ENCODE measurements around the gene PLA2G3.
A peak's percentile ranks its signal among the peaks of the same experiment; 100 is the strongest.
"Not testable (repeated sequence)": the region's sequence is repeated elsewhere in the genome, so short reads cannot be mapped to it uniquely, and the experiment has no call there.

Gene PLA2G3

DNA sequence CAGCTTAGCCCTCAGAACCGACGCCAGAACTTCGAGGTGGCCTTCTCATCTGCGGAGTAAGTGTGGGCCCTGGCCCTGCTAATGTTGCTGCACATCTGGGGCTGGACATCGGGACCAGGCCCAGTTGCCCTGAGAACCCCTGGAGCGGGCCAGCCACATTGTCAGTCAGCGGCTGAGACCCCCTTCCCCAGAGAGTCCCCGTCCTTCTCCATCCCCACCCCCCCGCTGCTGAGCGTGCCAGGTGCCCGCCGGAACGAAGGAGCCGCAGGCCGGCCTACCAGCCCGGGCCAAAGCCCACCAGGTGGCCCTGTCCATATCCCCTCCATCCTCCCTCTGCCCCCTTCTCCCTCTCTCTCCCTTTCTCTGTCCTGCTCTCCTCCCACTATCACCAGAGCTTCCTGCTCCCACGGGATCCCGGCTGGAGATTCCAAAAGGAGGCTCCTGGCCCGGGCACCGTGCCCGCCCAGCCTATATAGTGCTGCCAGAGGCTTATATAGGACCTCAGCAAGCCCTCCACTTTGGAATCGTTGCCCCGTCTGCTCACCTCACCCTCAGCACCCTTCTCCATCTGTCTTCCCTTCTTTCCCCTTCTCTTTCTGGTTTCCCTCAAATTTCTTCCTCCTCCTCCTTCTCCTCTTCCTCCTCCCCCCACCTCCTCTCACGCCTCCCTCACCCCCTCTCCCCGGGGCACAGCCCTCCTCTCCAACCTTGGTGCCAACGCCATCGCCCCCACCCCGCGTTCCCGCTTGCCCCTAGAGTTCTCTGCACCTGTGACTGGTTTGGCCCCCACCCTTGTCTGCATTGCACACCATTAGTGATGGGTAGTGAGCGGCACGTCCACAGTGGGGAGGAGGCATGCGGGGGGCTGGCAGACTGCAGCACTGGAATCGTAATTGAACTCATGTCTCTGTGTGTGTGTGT, 40.2 kb downstream of the PLA2G3 start:
- no peak for DNase-seq

DNA sequence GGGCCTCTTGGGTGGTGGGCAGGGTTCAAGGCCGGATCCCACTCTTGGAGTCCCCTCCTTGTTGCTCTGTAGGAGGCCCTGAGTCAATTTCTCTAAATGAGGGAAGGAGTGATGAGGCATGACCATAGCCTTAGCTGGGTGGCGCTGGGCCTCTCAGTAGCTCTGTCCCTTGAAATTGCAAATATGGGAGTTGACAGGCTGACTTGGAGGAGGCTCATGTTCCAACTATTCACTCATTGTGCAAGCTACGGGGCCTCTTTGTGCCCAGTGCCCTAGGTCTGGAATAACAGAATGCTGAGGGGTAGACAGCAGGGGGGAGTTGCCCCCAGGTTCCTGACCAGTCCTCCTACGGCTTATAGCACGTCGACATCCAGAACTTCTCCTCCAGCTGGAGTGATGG, 40.9 kb downstream of the PLA2G3 start:
- no peak for DNase-seq

- DNase-seq = no peak
These were observed 41.6 kb downstream of the PLA2G3 start for GRCh38 chr22:31098632-31099110.

DNA sequence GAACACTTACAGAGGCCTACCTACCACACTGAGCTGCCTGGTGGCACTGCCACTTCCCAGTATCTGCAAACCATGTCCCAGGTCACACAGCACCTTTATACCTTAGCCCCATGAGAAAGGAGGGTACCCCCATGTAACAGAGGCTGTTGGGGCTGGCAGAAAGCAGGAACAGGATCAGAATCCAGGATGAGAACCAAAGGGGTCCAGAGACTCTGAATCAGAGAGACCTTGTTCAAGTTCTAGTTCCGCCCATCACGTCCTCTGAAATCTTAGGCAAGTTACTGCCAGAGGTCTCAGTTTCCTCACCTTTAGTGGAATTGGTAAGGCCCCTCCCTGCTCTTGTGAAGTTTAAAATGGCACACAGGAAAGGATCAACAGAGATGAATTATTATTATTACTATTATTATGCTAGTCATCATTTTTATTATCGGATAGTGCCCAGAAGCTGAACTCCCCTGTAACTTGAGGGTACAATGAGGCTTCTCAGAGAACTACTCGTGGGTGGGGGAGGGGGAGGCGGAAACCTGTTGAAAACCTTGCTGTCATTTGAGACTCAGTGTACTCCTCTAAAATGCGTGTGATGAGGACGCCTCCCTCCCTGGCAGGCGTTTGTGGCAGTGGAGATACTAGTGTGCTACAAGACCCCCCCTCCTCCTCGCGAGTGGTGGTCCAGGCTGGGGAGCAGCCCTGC, 42.2 kb downstream of the PLA2G3 start:
- no peak for DNase-seq

GRCh38 chr22:31097539-31097938, 42.8 kb downstream of the PLA2G3 start:
- not testable (repeated sequence) for DNase-seq

DNA sequence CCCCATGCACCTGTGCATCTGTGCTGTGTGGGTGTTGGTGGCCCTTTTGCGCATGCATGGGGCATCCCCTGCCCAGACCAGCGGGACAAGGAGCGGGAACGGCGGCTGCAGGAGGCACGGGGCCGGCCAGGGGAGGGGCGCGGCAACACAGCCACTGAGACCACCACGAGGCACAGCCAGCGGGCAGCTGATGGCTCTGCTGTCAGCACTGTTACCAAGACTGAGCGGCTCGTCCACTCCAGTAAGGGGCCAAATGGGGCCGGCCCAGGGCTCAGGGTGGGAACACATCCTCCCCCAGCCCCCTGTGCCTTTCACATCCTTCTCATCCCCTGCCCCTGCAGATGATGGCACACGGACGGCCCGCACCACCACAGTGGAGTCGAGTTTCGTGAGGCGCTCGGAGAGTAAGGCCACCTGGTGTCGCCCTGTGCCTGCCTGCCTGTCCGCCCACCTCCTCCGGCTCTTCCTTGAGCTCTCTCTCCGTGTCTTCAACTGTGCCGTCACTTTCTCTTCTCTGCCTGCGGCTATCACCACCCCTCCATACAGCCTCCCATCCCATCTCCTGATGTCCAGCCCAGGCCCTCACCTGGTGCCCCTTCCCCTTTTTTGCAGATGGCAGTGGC, 43.5 kb downstream of the PLA2G3 start:
- no peak for DNase-seq

GRCh38 chr22:31095637-31096249, 44.6 kb downstream of the PLA2G3 start:
- DNase-seq = no peak

DNA sequence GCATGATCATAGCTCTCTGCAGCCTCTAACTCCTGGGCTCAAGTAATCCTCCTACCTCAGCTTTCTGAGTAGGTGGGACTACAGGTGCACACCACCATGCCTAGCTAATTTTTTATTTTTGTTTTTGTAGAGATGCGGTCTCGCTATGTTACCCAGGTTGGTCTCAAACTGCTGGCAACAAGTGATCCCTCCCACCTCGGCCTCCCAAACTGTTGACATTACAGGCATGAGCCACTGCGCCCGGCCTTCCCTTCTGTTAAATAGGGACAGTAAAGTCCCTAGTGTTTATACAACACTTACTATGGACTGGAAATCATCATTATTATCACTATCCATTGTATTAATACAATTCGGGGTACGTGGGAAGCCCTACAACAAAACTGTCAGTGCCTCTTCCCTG, 45.6 kb downstream of the PLA2G3 start:
- DNase-seq = no peak

DNA sequence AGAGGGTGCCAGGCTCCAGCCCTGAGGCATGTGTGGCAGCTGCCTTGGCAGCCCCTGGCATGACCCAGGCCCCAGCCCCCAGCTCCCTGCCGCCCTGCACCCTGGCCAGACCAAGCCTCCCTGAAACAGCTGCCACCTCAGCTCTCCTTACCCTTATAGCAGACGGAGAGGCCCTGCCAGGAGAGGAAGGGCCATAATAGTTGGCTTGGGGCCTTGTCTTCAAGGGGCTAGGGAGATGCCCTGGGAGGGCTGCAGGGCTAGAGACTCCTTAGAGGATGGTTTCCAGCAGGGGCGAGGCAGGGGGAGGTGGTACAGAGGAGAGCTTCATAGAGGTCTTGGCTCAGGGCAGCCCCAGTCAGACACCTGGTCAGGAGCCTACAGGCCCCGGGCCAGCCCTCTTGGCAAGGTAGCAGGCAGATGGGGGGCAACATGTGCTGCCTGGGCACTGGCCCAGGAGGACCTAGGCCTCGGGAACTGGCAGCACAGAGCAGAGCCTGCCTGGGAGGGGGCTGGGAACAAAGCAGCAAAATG, 46.2 kb downstream of the PLA2G3 start:
- DNase-seq = no peak

DNA sequence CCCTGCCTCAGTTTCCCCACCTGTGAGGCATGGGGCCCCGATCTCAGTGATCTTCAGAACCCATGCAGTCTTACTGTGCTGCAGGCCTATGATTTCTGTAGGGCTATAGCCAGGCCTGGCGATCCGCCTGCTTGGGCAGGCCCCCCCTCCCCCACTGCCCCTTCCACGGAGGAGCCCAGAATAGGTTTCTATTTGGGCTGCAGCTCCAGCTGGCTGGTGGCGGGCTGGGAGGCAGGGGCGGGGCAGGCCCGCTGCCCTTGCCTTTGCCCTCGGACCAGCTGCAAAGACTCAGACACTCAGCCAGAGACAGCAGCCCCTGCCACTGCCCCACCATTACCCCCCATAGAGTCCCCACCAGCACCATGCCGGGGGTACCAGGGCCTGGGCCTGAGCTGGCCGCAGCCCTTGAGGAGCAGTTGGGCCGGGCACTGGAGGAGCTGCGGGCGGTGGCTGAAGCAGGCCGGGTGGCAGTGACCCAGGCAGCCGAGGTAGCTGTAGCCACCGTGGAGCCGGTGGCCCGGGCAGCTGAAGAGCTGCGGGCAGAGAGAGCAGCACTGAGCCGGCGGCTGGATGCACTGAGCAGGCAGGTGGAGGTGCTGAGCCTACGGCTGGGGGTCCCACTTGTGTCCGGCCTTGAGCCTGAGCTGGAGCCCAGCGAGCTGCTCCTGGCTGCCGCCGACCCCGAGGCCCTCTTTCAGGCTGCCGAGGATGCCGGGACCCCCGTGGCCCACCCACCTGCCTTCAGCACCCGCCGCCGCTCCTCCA, 47.0 kb downstream of the PLA2G3 start:
- DNase-seq = no peak

DNA sequence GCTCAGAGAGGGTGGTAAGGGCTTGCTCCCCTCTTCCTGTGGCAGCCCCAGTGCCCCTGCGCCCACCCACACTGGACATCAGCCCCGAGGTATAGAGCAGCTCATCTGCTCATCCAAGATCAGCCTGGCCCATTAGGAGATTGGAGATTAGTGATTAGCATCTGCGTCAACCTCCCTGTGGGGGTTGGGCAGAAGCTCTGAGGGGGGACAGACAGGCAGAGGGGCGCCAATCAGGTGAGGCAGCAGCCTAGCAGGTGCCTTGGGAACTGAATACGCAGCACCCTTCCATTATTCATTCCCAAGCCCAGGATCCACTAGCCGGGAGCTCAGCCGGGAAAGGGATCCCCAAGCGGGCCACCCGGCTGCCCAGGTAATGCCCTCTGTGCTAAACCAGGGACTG, 48.1 kb downstream of the PLA2G3 start:
- no peak for DNase-seq

DNA sequence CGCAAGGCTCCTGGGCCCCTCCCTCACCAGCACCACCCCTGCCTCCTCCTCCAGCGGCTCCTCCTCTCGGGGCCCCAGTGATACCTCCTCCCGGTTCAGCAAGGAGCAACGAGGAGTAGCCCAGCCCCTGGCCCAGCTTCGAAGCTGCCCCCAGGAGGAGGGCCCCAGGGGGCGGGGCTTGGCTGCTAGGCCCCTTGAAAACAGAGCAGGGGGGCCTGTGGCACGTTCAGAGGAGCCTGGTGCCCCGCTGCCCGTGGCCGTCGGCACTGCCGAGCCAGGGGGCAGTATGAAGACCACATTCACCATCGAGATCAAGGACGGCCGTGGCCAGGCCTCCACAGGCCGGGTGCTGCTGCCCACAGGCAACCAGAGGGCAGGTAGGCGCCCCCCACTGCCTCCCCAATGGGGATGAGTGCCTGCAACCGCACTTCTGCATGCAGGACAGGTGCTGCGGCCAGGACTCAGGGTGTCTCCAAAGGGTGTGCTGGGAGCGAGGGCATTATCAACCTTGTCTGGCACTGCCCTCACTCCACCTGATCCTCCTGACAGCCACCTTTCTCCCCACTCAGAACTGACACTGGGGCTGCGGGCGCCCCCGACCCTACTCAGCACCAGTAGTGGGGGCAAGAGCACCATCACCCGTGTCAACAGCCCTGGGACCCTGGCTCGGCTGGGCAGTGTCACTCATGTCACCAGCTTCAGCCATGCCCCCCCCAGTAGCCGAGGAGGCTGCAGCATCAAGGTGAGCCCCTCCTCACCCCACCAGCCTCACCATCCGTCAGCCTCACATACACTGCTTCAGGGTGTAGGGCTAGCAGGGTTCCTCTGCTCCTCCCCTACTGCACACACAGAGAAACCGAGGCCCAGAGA, 49.0 kb downstream of the PLA2G3 start:
- DNase-seq = no peak

DNA sequence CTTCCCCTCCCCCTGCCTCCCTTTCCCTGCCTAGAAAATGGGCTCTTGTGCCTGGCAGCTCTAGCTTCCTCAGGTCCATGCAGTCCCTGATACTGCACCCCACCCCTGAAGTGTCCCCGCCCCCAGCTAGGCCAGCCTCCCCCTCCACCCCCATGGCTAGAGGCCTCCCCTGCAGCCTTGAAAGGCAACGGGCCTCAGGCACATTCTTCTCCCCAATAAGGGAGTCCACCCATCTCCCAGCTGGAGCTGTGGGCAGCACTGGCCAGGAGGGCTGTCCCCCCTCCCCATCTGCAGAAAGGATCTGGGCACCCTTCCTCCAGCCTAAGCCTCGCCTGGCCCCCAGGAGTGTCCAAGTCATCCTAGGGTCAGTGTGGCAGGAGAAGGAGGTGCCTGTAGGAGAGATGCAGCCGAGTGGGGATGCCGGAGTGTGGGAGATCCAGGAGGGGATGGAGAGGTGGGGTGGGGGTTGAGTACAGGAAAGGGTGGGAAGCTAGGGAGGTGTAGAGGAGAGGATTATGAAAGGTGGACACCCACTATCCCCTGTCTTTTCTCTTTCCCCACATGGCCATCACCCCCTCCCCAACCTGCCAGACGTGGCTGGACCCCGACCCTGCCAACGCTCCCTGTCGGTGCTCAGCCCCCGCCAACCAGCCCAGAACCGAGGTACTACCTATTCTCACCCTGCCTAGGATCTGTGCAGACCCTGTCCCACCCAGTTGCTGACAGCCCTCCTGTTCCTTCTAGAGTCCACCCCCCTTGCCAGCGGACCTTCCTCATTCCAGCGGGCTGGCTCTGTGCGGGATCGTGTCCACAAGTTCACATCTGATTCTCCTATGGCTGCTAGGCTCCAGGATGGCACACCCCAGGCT, 49.9 kb downstream of the PLA2G3 start:
- DNase-seq = no peak

DNA sequence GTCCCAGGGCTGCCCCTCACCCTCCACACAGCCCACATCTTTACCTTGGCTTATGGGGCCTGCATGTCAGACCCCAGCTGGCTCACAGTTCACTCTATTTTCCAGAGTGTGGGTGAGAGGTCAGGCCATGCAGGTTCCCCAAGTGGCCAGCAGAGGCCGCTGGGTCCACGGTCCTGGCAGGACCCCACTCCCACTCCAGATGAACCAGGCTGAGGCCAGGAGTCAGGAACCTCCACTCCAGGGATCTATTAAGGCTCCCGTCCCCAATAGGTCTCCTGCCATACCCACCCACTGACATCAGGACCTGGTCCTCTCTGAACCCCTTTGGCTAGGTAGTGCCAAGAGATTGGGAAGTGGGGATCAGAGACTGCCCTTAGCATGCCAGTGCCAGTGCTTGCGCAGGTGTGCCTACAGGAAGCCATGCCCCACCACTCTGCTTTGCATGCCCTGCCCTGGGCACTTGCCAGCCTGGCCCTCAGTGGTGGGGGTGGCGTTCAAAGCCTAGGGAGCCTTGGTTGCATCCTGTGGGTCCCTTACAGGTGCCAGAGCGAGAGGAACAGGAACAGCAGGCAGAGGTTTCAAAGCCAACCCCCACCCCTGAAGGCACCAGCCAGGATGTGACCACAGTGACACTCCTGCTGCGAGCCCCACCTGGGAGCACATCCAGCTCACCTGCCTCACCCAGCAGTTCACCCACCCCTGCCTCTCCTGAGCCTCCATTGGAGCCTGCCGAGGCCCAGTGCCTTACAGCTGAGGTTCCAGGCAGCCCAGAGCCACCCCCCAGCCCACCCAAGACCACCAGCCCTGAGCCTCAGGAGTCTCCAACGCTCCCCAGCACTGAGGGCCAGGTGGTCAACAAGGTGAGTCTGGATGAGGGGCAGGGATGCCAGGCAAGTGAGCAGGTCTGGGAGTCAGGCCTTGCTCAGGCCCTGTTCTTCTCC, 50.9 kb downstream of the PLA2G3 start:
- DNase-seq = peak in 1 of 2 donors; percentile 29

- DNase-seq = no peak
These were observed 51.9 kb downstream of the PLA2G3 start for GRCh38 chr22:31088233-31088986.

DNA sequence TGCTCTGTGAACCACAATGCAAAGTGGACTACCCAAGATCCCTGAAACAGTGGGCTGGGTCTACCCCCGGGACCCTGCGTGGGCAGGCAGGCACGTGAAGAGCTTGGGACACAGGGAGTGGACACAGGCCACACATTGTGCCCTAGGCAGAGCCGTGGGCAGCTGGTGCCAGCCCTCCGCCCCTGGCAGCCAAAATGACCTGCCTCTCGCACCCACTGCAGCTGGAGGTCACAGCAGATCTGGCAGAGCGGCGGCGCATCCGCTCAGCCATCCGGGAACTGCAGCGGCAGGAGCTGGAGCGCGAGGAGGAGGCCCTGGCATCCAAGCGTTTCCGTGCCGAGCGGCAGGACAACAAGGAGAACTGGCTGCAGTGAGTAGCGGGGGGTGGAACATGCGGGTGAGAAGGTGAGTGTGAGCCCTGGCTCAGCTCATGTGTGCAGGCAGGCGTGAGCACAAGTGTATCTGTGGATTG, 52.5 kb downstream of the PLA2G3 start:
- DNase-seq = no peak

DNA sequence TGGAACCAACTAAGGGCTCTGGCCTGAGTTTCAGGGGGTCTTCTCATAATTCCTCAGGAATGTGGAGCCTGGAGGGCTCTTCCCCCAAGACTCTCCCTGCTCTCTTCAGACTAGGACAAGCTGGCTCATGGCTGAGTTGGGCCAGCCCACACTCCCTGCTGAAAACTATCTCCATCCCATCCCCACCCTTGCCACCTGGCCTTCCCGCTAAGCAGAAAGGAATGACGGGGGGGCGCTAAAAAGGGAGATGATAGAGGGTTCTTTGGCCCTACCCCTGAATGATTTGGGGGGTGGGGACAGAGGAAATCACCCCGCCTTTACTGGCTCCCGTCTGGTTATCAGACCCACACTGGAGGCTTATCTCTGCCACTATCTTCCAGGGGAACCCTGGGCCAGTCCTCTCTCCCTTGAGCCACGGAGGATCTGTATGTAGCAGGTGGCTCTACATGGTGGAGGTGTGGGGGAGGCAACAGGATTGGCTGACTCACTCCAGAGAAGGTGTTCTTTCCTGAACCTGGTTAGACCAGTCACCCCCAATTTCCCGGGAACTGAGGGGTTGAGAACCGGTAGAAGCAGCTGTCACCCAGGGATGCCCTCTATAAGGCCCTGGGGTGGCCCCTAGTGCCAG, 53.5 kb downstream of the PLA2G3 start:
- DNase-seq = no peak
